GM18858 (cell line): ENCODE measurements around the gene SLC12A9.

ENCODE experiments used
- ATAC-seq: cut with Tn5 transposase; IDR thresholded peaks from one replicate; pipeline ENCODE4 v1.9.1; 2021; ENCODE audit not compliant: unreplicated experiment

The SLC12A9 gene

DNA sequence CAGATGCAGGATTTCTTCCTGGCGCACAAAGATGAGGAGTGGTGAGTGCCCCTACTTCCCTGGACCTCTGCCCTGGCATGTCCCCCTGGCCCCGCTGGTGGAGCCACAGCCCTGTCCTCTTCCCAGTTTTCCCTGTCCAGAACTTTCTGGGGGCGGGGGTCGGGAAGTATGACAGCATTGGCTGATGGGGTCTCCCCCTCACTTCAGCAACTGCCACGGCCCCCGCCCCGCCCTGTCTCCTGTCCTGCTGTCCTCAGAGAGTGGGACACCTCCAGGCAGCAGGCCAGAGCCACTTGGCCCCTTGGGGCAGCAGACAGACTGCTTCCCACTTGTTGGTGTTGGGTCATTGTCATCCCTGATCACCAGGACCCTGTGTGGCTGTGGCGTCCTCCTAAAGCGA, 29.7 kb downstream of the SLC12A9 start:
- no peak for ATAC-seq

DNA sequence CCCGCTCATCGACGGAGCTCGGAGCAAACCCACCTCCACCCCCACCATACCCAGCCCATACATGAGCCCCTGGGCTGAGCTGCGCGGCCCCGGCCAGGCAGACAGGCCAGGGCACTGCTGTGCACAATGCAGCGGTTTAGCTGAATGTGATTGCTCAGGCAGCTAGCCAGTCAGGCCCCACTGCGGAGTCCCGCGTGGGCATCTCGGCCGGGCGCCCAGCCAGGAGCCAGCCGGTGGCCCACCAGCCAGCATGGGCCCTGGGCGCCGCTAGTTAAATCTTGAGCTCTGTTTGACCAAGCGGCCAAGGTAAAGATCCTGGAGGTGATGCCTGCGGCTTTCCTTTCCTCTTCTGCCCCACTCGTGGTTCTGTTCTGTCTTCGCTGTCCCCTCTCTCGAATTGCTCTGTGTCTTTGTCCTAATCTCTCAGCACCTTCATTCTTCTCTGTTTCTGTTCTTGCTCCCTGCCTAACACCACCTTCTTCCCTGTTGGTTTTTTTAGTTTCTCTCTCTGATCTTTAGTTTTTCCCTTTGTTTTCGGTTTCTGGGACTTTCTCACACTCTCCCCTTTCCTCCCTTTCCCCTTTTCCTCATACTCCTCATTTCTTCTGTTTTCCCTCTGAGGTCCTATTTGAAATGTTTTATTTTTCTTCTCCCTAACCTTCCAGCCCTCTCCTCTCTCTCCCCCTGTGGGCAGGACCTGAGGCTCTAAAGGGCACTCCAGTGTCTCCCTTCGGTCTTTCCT, 30.4 kb downstream of the SLC12A9 start:
- ATAC-seq, result no peak

DNA sequence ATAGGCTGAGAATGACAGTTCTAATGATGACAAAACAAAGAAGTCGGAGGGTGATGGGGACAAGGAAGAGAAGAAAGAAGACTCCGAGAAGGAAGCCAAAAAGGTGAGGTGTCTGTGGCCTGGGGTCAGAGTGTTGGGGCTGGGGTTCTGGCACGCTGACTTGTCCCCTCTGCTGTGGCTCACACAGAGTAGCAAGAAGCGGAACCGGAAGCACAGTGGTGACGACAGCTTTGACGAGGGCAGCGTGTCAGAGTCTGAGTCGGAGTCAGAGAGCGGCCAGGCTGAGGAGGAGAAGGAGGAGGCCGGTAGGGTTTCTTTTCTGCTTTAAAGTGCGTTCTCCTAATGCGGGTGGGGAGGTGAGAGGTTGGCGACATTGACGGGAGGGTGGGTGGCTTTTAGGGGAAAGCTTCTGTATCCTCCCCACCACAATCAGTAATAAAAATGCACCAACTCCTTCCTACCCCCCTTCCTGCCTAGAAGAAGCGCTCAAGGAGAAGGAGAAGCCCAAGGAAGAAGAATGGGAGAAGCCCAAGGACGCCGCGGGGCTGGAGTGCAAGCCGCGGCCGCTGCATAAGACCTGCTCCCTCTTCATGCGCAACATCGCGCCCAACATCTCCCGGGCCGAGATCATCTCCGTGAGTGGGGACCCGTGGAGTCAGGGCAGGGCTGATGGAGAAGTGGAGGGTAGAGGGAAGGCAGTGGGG, 32.4 kb downstream of the SLC12A9 start:
- no peak for ATAC-seq

DNA sequence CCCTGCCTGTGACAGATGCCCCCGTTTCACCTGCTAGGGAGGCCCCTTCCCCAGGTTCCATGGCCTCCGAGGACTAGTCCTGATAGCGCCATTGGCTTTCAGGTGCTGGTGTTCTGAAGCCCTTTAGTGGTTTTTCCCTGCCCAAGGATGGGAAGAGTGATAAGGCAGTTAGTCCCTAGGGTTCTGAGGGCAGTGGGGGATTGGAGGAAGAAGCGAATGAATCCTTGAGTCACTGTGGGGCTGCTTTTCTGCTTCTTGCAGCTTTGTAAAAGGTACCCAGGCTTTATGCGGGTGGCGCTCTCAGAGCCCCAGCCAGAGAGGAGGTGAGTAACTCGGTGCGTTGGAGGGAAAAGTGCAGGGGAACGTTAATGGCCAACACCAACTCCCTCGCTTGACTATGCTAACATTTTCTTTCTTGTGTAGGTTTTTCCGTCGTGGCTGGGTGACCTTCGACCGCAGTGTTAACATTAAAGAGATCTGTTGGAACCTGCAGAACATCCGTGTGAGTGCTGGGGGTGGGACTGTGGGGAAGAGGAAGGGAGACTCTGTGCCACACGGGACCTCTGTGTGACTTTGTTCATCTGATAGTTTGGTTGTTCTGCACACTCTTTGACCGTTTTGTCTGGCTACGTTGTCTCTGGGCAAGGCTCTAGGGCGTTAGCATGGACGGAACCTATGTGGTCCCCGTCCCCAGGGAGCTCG, 33.1 kb downstream of the SLC12A9 start:
- no peak for ATAC-seq

DNA sequence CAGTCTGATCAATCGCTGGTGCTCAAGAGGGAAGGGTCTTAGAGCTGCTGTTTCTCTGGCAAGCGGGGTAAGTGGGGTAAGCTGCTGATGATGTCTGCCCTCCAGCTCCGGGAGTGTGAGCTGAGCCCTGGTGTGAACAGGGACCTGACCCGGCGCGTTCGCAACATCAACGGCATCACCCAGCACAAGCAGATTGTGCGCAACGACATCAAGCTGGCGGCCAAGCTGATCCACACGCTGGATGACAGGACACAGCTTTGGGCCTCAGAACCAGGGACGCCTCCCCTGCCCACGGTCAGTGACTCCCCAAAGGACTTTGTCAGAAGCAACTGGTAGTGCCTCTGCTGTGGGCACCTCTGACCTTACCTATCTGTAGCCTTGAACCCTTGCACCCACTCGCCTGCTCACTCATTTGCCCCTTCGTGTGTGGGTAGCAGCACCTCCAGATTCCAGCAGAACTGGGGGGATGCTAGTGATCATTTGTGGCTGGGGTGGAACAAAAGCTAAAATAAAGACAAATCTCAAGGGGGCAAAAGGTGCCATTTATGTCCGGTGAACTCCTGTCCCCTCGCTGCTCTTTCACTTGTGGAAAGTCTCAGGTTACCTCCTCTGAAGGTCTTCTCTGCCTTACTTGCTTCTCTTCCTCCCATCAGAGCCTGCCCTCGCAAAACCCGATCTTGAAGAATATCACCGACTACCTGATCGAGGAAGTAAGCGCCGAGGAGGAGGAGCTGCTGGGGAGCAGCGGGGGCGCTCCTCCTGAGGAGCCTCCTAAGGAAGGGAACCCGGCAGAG, 33.8 kb downstream of the SLC12A9 start:
- no peak for ATAC-seq

DNA sequence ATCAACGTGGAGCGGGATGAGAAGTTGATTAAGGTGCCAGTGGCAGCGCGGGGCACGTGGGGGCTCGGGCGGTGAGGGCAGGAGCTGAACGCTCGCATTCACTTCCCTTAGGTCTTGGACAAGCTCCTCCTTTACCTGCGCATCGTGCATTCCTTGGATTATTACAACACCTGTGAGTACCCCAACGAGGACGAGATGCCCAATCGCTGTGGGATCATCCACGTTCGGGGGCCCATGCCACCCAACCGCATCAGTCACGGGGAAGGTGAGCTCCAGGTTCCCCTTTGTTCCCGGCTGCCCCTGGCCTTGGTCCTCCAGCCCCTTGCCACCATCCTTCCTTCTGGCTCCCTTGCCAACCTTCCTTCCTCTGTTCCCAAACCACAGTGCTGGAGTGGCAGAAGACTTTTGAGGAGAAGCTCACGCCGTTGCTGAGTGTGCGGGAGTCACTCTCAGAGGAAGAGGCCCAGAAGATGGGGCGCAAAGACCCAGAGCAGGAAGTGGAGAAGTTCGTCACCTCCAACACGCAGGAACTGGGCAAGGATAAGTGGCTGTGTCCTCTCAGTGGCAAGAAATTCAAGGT, 34.5 kb downstream of the SLC12A9 start:
- ATAC-seq, result no peak

DNA sequence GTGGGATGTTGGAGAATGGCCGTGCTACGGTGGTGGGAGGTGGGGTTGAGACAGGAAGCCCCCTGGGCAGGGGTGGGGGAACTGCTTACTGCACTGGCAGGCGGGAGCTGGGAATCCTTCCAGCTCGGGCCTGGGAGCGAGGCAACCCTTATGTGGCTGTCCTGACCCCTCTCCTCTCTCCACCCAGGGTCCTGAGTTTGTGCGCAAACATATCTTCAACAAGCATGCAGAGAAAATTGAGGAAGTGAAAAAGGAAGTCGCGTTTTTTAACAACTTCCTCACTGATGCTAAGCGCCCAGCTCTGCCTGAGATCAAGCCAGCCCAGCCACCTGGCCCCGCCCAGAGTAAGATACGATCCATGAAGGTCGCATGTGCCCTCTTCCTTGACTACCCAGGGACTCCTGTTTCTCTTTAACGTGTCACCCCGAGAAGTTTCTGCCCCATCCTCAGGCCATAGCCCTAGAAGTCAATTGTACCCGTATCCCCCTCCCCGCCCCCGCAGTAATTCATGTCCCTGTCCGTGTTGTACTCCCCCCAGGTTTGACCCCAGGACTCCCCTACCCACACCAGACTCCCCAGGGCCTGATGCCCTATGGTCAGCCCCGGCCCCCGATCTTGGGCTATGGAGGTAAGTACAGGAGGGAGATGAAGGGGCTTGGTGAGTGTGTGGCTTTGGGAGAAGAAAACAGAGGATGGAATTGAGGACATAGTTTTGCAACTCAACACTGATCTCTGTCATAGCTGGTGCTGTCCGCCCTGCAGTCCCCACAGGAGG, 35.2 kb downstream of the SLC12A9 start:
- ATAC-seq, result peak; percentile 51

DNA sequence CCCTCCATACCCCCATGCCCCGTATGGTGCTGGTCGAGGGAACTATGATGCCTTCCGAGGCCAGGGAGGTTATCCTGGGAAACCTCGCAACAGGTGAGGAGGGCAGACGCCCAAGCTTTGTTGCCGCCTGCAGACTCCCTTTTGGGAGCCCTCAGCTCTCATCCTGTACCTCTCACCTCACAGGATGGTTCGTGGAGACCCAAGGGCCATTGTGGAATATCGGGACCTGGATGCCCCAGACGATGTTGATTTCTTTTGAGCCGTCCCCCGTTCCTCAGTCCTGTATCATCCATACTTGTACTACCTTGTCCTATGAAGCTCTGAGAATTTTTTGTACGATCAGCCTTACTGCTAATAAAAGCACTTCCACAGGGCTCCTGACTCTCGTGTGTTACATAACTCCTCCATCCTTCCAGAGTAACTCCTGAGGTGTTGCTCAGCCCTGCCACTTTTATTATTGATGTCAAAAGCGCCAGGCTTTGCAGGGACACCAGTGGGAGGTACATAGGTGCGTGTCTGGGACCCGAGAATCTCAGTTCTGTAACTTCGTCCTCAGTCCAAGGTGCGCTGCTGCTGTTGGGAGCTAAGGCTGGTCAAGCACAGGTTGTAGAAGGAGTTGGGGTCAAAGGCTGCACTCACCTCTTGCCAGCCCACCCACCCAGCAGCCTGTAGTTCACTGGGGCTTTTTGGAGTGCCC, 35.9 kb downstream of the SLC12A9 start:
- no peak for ATAC-seq

DNA sequence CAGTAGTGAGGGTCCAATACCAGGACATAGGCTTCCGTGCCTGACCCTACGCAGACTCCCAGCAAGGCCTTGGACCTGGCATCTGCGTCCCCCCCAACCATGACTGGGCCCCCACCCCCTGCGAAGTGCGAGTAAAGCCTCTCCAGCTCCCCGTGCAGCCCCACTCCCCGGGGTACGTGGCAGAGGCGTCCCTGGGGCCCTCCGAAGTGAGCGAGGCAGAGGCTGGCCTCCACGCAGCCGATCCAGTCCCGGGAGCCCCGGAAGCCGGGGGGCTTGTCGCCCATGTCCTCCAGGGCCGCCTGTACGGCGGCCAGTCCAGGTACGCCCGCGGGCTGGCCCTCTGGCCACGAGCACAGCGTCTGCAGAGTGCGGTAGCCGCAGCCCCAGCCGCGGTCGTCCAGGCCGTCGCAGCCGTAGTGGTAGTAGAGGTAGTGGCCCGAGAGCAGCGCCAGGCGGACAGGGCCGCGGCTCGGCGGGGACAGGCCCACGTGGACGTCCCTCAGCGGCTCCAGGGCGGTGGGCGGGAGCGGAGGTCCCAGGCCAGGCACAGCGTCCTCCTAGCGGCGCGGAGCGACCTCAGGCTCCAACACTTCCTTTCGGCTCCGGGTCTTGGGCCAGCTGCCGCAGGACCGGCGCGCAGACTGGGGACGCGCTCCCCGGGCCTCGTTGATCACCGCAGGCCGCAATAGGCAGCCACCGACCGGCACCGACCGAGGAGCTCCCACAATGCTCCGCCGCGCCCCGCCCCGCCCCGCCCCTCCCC, 36.7 kb downstream of the SLC12A9 start, which contains the start of gene UFSP1:
Gene UFSP1 (minus strand): TSS at position 728 of the 763 bp plus-strand sequence. CDS start 444 bp downstream, at position 284.
- peak; percentile 18 for ATAC-seq

DNA sequence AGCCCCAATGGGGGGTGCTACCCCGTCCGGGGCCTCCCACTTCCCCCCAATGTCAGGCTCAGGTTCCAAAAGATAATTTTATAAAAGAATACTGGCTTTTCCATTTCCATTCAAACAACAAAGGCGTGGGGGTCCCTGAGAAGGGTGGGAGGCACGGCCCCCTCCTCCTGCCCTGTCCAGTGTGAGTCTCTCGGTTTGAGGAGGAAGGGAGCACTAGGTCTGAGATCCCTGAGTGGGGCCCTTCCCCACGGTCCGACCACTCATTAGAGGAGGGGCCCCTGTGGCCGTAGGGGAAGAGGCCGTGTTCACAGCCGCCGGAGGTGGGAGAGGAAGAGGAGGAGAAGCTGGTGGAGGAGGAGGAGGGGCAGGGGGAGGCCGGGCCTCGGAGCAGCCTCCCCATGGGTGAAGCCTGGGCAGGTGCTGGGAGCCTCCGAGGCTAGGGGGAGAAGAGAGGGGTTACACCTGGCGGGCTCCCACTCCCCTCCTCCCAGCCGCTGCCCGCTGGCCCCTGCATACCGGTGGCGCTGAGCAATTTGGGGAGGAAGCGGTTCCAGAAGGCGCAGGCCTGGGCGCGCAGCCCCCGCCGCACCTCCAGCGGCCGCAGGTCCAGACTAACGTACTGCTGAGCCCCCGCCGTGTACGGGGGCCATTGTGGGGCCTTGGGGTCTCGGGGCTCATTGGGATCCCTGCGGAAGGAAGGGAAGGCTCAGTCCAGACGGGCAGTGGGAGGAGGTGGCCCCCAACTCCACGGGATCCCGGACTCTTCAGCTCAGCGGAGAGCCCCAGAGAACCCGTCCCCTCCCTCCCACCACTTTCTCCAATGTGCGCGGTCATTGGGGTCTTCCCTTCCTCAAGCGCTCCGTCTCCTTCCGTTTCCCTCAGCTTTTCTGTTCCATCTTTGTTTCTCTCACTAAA, 38.4 kb downstream of the SLC12A9 start:
- ATAC-seq, result no peak

DNA sequence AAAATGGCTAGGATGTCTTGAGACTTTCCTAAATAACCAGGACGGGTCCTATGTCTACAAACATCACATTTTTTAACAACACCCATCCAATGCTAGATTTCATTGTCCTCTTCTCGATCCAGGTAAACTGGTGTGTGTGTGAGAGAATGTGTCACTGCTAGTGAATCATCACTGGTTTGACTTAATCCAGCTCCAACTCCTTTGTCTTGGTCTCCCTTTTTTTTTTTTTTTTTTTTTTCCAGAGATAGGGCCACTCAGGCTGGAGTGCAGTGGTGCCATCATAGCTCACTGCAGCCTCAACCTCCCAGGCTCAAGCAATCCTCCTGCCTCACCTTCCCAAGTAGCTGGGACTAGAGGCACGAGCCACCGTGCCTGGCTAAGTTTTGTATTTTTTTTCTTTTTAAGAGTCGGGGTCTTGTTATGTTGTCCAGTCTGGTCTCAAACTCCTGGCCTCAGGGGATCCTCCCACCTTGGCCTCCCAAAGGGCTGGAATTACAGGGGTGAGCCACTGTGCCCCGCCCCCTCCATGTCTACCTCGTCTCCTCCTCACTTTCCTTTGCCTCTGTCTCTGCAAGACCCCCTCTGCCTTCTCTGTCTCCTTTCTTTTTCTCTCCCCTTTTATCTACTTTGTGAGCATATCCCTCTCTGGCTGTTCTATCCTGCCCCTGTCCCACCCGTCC, 39.2 kb downstream of the SLC12A9 start:
- ATAC-seq, result no peak

DNA sequence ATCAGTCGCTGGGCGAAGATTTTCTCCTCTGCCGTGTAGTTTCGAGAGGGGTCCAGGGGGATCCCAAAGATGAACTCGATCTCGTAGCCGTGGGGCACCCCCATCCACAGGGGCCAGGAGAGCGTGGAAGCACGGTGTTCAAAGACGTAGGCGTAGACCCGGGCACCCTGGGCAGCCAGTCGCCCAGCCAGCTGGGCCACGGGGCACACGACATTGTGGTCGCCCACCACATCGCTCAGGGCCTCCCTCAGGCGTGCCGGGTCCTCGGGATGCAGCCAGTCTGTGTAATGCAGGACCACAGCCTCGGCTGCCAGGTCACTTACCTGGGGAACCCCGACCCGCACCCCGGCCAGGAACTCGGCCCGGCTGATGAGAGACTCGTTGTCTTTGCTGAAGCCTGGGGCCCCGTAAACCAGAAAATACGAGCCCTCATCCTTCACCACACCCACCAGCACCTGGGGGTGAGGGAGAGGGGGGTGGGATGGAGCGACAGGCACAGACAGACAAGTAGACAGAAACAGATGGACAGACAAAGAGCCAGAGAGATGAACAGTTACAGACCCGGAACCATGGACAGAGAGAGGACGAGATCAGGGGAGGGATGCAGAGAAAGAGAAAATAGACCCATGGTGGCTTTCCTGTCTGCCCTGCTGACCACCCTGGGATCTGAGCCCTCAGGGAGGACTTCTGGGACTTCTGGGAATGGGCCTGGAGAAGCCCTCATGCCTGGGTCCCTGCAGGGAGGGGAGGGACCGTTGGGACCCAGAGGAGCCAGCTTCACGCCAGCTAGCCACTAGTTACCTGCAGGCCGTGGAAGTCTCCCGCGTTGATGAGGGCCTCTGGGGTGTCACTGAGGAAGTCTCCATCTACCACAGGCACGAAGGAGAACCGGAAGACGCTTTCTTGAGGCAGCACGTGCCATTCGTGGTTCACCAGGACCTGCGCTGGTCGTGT, 40.1 kb downstream of the SLC12A9 start:
- no peak for ATAC-seq

DNA sequence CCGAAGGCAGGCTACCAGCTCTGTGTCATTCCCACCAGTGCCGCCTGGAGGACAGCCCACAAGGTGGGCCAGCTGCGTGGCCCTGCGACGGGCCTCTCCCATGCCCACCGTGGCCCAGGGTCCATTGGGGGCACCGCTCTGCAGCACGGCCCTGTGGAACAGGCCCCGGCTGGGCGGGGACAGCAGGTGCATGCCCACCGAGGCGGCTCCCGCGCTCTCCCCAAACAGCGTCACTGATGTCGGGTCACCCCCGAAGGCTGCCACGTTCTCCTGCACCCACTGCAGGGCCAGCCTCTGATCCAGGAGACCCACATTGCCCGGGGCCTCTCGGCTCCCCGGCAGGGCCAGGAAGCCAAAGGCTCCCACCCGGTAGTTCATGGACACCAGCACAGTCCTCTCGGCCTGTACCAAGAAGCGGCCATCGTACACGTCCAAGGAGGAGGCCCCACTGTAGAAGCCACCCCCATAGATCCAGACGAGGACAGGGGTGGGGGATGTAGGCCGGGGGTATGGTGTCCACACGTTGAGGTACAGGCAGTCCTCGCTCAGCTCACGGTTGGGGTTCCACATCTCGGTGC, 40.9 kb downstream of the SLC12A9 start:
- ATAC-seq, result no peak

DNA sequence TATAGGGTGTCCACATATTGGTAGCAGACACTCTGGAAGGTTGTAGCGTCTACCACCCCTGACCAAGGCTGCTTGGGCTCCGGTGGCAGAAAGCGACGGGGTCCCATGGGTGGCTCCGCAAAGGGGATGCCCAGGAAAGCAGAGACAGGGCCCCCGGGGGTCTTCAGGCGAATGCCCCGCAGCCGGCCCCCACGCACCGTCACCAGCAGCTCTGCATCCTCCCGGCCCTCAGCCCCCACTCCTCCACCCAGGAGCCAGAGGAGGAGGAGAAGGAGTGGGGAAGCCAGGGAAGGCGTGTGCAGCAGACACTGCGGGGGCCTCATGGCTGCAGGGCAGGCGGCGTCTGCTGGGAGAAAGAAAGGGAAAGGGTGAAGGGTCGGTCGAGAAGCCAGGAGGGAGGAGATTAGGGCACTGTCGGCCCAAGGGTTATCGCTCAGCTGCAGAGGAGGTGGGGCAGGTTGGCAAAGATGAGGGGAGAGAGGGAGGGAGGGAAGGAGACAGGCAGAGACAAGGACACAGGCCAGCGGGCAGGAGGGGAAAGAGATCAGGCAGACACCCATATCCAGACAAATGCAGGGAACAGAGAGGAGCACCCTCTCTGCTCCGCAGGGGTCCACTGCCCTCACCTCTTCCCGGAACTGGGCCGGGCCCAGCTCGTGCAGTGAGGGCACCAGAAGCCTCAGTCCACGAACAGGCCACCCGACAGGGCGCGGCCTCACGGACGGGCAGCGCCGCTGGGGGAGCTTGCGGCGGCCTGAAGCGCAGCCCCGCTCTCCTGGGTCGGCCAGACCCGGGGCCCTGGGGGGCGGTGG, 41.6 kb downstream of the SLC12A9 start:
- no peak for ATAC-seq
